ENCODE results near the gene TANGO2.

The TANGO2 gene

DNA sequence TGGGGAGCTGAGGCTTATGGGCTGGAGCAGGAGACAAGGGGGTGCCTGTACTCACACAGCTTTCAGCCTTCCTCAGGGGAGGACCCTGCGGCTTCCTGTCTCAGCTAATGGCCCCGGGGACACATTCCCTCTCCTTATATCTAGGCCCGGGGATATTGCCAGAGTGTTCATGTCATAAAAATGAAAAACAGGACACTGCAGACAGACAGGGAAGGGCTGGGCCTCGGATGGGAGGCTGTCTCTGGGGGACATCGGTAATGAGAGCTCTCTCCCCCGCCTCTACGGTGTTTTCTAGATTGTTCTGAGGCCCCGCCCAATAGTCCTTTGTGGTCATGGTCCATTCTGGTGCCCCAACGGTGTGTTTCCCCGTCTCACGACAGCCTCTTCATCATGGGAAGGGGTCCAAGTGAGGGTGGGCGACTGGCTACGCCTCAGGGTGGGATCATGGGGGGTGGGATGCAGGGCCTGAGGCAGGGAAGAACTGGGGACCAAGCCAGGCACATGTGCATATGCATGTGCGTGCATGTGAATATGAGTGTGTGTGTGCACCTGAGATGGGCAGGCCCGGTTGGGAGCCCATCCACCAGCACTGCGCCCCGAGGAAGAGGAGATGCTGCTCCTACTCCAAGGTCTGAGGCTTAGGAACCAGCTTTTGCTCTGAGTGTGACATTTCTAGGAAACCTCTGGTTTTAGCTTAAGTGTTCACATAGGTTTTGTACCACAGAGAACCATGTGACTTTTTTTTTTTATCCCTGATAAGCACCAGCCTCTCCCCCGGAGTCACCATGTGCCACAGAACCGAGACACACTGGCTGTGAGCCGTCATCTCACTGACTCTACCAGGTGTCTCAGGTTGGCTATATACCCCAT, 9.6 kb upstream of the TANGO2 start:
- DNase-seq (ENCODE audit: extremely low read depth in 1 of 2, low read depth in 1 of 2), result no peak

- DNase-seq (ENCODE audit: extremely low read depth in 1 of 2, low read depth in 1 of 2), result no peak
Observed at GRCh38 chr22:20011993-20012740, 8.7 kb upstream of the TANGO2 start.

GRCh38 chr22:20012741-20013331, 8.1 kb upstream of the TANGO2 start:
- DNase-seq (ENCODE audit: extremely low read depth in 1 of 2, low read depth in 1 of 2), result no peak

DNA sequence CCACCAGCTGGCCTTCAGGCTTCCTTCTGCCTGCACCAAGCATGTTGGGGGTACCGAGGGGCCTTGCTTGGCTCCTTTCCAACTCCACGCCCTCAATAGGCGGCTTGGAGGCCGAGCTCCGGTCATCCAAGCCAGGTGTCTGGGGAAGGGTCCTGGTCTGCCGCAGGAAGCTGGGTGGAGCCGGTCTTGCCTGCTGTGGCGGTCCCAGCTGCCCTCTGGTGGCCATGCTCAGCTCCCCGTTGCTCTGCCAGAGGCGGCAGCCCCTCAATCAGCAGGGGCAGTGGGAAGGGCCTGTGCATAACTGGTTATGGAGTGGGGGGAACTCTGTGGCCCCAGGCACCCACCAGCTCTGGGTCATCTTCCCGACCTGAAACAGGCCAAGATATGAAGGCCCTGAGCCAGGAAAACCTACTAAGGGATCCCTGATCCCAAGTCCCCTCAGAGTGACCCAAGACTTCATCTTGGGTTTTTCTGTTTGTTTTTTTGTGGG, 7.5 kb upstream of the TANGO2 start:
- DNase-seq (ENCODE audit: extremely low read depth in 1 of 2, low read depth in 1 of 2), result no peak

DNA sequence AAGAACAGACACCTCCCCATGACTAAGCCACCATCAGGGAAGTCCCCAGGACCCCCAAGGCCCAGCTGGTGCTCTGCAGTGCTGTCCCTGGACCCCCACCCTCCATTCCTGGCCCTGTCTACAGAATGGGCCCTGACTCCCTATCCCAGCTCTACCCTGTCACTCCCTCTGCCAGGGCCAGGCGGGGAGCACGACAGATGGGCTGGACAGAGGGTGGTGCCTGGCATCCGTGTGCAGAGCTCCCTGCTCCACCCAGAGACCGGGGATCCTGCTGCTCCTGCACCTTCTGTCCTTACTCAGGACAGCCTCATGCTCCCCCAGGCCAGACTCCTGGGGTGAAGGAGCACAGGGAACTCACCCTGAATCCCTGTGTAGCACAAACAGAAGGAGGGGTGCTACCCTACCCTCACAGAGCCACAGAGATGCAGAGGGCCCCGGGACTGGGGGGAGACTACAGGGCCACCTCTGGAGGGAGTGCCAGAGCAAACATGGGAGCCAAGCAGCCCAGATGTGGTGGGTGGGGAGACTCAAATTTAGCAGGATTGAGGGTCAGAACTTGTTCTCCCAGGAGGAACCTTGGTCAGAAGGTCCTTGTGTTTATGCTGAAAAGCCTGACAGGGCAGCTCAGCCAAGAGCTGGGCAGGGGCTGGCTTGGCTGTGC, 6.3 kb upstream of the TANGO2 start:
- no peak for DNase-seq (ENCODE audit: extremely low read depth in 1 of 2, low read depth in 1 of 2)

DNA sequence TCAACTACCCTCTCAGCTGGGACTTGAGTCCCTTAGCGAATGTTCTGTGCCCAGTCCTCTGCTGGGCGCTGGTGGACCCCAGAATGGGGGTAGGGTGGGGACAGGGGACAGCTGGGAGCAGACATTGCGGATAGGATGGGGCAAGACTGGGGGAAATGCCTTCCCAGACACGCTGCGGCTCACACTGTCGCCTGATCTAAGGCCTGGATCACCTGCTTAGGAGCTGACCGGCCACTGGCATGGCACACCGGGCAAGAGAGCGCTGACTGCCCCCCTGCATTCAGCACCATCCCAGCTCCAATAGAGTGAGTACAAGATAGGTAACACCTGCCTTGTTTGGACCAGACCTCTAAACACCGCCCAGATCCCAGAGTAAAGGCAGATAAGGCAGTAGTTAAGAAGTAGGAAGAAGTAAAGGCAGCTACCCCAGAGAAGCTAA, 5.7 kb upstream of the TANGO2 start:
- no peak for DNase-seq (ENCODE audit: extremely low read depth in 1 of 2, low read depth in 1 of 2)

DNA sequence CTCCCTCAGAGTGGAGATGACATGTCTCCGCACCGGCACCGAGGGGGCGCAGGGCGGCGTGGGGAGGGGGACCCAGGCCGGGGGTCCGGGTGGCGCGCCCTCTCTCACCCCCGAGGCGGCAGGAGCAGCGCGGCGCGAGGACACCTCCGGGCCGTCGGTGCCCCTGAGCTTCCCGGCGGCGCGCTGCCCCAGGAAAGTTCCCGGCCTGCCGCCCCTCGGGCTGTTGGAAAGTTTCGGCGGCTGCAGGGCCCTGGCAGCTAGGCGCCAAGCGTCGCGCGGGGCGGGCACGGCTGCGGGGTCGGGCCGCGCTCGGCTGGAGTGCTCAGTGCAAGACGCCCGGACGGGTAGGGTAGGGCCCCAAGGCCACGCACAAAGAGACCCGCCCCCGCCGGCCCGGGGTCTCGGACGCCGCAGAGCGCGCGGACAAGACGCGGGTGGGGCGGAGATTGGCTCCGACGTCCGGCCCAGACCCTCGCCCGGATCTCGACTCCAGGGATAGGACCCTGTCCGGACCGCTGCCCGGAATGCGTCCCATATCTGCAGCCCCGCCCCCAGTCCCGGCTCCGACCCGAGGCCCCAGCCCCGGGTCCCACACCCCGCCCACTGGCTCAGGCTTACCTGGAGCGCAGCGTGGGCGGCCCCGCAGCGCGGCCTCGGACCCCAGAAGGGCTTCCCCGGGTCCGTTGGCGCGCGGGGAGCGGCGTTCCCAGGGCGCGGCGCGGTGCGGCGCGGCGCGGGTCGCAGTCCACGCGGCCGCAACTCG, 4.8 kb upstream of the TANGO2 start:
- DNase-seq (ENCODE audit: extremely low read depth in 1 of 2, low read depth in 1 of 2), result no peak

DNA sequence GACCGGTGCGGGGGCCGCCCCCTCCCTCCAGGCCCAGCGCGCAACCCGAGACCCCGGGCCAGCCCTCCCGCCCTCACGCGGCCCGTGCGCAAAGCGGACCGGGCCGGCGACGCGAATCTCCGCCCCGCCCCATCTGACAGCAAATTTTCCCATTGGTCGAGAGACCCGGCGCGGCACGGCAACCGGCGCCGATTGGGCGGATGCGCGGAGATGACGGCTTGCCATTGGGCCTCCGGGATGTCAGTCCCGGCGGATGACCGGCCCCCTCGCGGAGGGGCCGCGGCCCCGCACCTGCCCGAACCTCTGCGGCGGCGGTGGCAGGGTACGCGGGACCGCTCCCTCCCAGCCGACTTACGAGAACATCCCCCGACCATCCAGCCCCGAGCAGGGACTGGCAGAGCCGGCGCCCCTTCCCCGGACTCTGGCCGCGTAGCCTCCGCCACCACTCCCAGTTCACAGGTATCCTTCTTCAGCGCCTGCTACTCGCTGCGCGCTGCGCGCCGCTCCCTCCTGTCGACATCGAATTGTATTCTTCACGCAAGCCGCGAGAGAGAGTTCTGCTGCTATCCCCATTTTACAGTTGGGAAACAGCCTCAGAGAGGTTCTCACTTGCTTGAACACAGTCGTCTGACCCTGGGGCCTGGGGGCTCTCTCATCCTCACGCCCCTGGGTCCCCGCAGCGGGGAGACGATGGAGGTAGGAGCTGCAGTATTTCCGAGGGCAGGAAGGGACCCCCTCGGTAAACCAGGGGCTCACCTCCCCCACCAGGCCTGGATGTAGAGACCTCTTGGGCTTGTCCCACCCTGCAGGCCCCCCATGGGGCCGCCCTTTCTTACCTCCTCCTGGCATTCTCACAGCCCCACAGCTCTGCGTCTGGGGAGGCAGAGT, 3.9 kb upstream of the TANGO2 start, which contains the start of gene ARVCF:
ARVCF (minus strand) TSS at position 90 of the 888 bp plus-strand sequence. CDS start 26,029 bp downstream, outside the sequence.
- peak; percentile 78 to 79 for DNase-seq (ENCODE audit: extremely low read depth in 1 of 2, low read depth in 1 of 2)

DNA sequence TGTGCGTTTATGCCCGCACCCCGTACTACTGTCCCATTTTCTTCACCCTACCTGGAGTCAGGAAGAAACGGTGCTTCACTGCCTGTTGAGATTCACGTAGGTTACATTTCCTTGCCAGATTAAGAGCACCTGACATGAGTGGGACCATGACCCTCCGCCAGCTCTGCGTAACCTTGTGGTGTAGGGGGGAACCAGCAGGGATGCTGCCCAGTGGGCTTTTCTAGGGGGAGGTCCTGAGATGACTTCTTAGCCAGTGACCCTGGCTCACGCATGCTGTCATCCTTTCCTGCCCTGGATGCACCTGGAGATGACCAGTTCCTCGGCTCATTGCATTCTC, 3.3 kb upstream of the TANGO2 start:
- DNase-seq (ENCODE audit: extremely low read depth in 1 of 2, low read depth in 1 of 2), result no peak

DNA sequence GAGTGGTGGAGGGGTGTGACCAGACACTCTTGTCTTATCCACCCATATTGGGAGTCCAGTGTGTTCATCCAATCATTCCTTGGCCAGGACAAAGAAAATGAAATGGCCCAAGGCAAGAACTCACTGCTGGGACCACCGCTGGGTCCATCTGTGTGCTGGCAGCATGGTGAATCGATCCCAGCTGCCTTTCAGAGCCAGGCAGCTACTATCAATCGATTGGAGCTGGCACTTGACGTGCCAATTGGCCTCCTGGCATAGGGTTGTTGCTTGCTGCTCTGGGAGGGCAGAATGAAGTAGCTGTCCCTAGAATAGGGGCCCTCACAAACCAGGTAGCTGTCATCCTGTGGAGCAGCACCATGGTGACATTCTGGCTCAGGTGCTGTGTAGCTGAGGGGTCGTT, 2.9 kb upstream of the TANGO2 start:
- DNase-seq (ENCODE audit: extremely low read depth in 1 of 2, low read depth in 1 of 2), result no peak

DNA sequence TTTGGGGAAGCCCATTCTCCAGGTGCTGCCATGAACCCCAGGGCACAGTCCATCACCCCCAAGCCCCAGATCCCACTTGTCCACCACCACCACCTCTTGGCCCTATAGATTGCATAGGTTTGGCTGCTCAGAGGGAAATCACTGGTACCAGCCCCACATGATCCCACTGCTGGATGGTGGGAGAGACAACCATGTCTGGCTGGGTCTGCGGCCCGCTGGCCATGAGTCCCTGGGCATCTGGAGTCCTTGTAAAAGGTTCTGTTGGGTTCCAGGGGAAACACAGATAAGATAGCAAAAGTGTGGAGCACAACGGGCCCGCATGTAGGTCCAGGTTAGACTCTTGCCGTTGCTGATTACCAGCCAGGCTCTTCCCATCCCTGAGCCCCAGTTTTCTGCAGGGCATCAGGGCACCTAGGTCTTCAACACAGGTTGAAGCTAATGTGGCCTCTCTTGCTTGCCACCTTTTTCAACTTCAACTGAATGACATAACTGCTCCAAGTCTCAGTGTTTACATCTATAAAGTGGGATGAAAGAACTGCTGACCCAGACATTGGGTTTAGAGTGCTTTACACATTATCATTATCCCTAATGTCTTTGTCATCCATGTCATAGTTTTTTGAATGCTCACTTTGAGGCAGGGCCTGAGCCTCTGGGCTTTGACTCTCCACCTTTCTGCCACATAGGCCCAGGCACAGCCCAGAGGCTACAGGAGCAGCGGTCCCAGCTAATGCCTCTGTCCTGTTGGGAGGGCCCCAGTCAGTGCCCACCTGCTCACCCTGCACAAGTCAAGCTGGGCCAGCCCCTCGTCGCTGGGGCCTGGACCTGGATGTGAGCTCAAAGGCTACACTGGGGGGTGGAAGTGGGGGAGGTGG, 1.0 kb upstream of the TANGO2 start:
- no peak for DNase-seq (ENCODE audit: extremely low read depth in 1 of 2, low read depth in 1 of 2)

- no peak for DNase-seq (ENCODE audit: extremely low read depth in 1 of 2, low read depth in 1 of 2)
Observed at GRCh38 chr22:20021196-20022181, 579 bp downstream of the TANGO2 start.

DNA sequence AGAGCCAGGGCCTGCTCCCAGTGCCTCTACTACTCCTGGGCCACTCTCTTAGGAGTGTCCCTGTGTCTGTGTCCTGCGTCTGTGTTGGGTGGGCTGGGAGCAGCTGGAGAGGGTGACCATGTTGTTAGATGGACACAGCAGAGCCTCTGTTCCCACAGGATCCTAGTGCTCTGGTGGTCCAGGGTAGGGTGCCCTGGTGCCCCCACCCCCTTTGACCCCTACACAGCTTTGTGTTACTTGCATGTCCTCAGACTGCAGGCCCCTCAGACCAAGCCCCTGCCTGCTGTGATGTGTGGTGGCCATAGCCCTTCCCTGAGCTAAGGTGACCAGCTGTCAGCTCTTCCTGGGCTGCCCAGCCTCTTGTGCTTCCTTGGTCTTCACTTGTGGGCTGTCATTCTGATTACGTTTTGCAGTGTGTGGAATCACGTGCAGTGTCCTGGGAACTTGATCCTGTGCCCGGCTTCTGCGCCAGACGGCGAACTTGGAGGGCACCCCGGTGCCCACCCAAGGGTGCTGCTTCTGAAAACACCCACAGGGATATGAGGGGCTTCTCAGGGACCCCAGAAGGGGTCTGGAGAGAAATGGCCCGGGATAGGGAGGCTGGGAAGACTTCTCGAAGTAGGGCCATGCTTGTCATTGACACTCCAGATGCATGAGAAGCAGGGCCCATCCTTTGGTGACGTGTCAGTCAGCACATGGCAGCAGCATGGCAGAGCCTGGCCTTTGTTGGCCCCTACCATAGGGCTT, 1.5 kb downstream of the TANGO2 start:
- no peak for DNase-seq (ENCODE audit: extremely low read depth in 1 of 2, low read depth in 1 of 2)

GRCh38 chr22:20022978-20023613, 2.2 kb downstream of the TANGO2 start:
- DNase-seq (ENCODE audit: extremely low read depth in 1 of 2, low read depth in 1 of 2), result no peak

- no peak for DNase-seq (ENCODE audit: extremely low read depth in 1 of 2, low read depth in 1 of 2)
Observed at GRCh38 chr22:20024225-20024624, 3.3 kb downstream of the TANGO2 start.
